ENCODE data around the gene ADAMTS18.

DNA sequence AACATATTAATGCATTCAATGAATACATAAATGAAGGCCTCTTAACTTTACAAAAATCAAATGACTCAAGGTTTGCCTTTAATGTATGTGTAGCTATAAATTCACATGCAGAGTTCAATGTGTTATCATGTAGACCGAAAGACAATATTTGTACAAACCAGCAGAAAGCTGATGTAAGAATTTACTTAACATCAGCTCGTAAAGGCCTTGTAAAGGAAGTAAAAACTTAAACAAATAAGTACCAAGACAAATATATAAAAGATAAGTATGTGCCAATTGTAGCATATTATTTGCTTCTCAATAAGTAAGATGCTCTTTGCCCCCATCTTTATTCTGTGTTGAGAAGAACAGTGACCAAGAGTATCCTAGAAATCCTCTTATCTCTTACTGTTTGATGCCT, 130.0 kb downstream of the ADAMTS18 start:
- TF ChIP-seq, protein P1, sequence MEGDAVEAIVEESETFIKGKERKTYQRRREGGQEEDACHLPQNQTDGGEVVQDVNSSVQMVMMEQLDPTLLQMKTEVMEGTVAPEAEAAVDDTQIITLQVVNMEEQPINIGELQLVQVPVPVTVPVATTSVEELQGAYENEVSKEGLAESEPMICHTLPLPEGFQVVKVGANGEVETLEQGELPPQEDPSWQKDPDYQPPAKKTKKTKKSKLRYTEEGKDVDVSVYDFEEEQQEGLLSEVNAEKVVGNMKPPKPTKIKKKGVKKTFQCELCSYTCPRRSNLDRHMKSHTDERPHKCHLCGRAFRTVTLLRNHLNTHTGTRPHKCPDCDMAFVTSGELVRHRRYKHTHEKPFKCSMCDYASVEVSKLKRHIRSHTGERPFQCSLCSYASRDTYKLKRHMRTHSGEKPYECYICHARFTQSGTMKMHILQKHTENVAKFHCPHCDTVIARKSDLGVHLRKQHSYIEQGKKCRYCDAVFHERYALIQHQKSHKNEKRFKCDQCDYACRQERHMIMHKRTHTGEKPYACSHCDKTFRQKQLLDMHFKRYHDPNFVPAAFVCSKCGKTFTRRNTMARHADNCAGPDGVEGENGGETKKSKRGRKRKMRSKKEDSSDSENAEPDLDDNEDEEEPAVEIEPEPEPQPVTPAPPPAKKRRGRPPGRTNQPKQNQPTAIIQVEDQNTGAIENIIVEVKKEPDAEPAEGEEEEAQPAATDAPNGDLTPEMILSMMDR (IDR thresholded peaks at IDR 0.05): no peak
- TF ChIP-seq POLR2A (IDR thresholded peaks at IDR 0.05): no peak

All from body of pancreas (tissue), 4 donors.